IMR-90 (cell line): ENCODE results near the gene GRID1. TPM values are rescaled to one million over a fixed set of nuclear protein-coding genes. Genes with fewer than 3 reads are reported as not detected.

ENCODE experiments used
- ATAC-seq: fragments of 200-7000 bp; cut with Tn5 transposase; 2 replicates; pipeline ENCODE4 v1.9.1; 2020; ENCODE audit warnings: low read depth, mild to moderate bottlenecking, moderate library complexity
- BruUV-seq: library from RNA; stranded (reverse); fragments of 400-500 nt; replicated peaks from 2 replicates; lab custom pipeline; 2021; lab: Mats Ljungman, UMichigan
- CTCF ChIA-PET: fragments of 300-600 bp; formaldehyde crosslinking; extraction: SDS; loops from one replicate; lab custom pipeline; 2021; ENCODE audit warnings: antibody characterized with exemption; lab: Yijun Ruan, JAX
- POLR2A ChIA-PET: fragments of 300-600 bp; sonication (Branson Sonifier 250); formaldehyde crosslinking; loops from one replicate; lab custom pipeline; 2022; ENCODE audit warnings: antibody characterized with exemption; ENCODE audit not compliant: unreplicated experiment; lab: Charles Lee
- DNase-seq: peaks from one replicate; pipeline ENCODE4 v3.0.0; 2013
- H2AFZ ChIP-seq: replicated peaks from 2 replicates; pipeline ENCODE3; 2013; ENCODE audit warnings: low read length, mild to moderate bottlenecking; ENCODE audit not compliant: poor library complexity
- H2AK5ac ChIP-seq: 2 replicates; pipeline ENCODE4 v1.6.1; 2013; ENCODE audit warnings: low read depth, low read length, inconsistent platforms
- H2AK9ac ChIP-seq: replicated peaks from 2 replicates; pipeline ENCODE3; 2013; ENCODE audit warnings: mild to moderate bottlenecking, low read depth, low read length, moderate library complexity; ENCODE audit not compliant: poor library complexity
- H2BK120ac ChIP-seq: 2 replicates; pipeline ENCODE4 v1.6.1; 2013; ENCODE audit warnings: low read depth, low read length, inconsistent platforms
- H2BK15ac ChIP-seq: 3 replicates; pipeline ENCODE4 v1.6.1; 2013; ENCODE audit warnings: low read depth, low read length, inconsistent platforms
- H2BK20ac ChIP-seq: 2 replicates; pipeline ENCODE4 v1.6.1; 2013; ENCODE audit warnings: low read depth, mild to moderate bottlenecking, inconsistent platforms, low read length, moderate library complexity
- H2BK5ac ChIP-seq: 2 replicates; pipeline ENCODE4 v1.6.1; 2013; ENCODE audit warnings: mild to moderate bottlenecking, low read depth, low read length, inconsistent platforms; ENCODE audit not compliant: poor library complexity, severe bottlenecking
- H3K14ac ChIP-seq: replicated peaks from 2 replicates; pipeline ENCODE4 v1.6.1; 2013; ENCODE audit warnings: low read depth, low read length, inconsistent platforms
- H3K18ac ChIP-seq: 2 replicates; pipeline ENCODE4 v1.6.1; 2013; ENCODE audit warnings: low read depth, low read length, control low read depth
- H3K23ac ChIP-seq: 2 replicates; pipeline ENCODE4 v1.6.1; 2013; ENCODE audit warnings: low read depth, low read length, inconsistent platforms
- H3K27ac ChIP-seq: 2 replicates; pipeline ENCODE4 v1.5.1; 2013; ENCODE audit warnings: mild to moderate bottlenecking, control low read depth, low read length; ENCODE audit not compliant: insufficient read depth
- H3K27me3 ChIP-seq: 2 replicates; pipeline ENCODE4 v1.6.1; 2013; ENCODE audit warnings: low read length; ENCODE audit not compliant: control insufficient read depth, insufficient read depth
- H3K36me3 ChIP-seq: 2 replicates; pipeline ENCODE4 v1.6.1; 2013; ENCODE audit warnings: low read length, mixed read lengths; ENCODE audit not compliant: control insufficient read depth, insufficient read depth
- H3K4ac ChIP-seq: 2 replicates; pipeline ENCODE4 v1.6.1; 2013; ENCODE audit warnings: low read depth, low read length, inconsistent platforms
- H3K4me1 ChIP-seq: 2 replicates; pipeline ENCODE4 v1.6.1; 2013; ENCODE audit warnings: low read length, mixed read lengths; ENCODE audit not compliant: control insufficient read depth, insufficient read depth
- H3K4me2 ChIP-seq: 2 replicates; pipeline ENCODE4 v1.6.1; 2013; ENCODE audit warnings: low read depth, mild to moderate bottlenecking, control low read depth, low read length, moderate library complexity
- H3K4me3 ChIP-seq: 2 replicates; pipeline ENCODE4 v1.5.1; 2013; ENCODE audit warnings: low read depth, mild to moderate bottlenecking, control low read depth, low read length, moderate library complexity; ENCODE audit not compliant: insufficient read depth
- H3K56ac ChIP-seq: 2 replicates; pipeline ENCODE4 v1.6.1; 2013; ENCODE audit warnings: low read length, inconsistent platforms; ENCODE audit not compliant: insufficient read depth; ENCODE audit errors: extremely low read depth
- H3K79me1 ChIP-seq, 2 experiments: 2 replicates each; pipeline ENCODE4 v1.6.1; 2013; ENCODE audit warnings: low read length in 2 of 2, inconsistent platforms in 1 of 2, low read depth in 1 of 2
- H3K9ac ChIP-seq: 2 replicates; pipeline ENCODE4 v1.6.1; 2013; ENCODE audit warnings: low read depth, low read length, control low read depth
- H3K9me1 ChIP-seq: 2 replicates; pipeline ENCODE4 v1.6.1; 2013; ENCODE audit warnings: low read length, inconsistent platforms; ENCODE audit not compliant: insufficient read depth
- H3K9me3 ChIP-seq: 2 replicates; pipeline ENCODE4 v1.6.1; 2013; ENCODE audit warnings: low read length; ENCODE audit not compliant: control insufficient read depth, insufficient read depth
- H4K20me1 ChIP-seq: 2 replicates; pipeline ENCODE4 v1.6.1; 2013; ENCODE audit warnings: low read length, inconsistent platforms; ENCODE audit not compliant: insufficient read depth
- H4K5ac ChIP-seq: 2 replicates; pipeline ENCODE4 v1.6.1; 2013; ENCODE audit warnings: mild to moderate bottlenecking, low read depth, low read length, control low read depth
- H4K8ac ChIP-seq, 2 experiments: 2 replicates each; pipeline ENCODE4 v1.6.1; 2013; ENCODE audit warnings: low read depth in 2 of 2, low read length in 2 of 2, control low read depth in 1 of 2, inconsistent platforms in 1 of 2
- H4K91ac ChIP-seq: 2 replicates; pipeline ENCODE4 v1.6.1; 2013; ENCODE audit warnings: low read depth, low read length, inconsistent platforms; ENCODE audit not compliant: insufficient read depth
- BHLHE40 ChIP-seq: fragments of 150-350 bp; IDR thresholded peaks from 2 replicates; pipeline ENCODE4 v1.6.1; 2016; ENCODE audit warnings: mild to moderate bottlenecking, low read depth, low read length
- FOS ChIP-seq: fragments of 150-350 bp; IDR thresholded peaks from 2 replicates; pipeline ENCODE4 v1.6.1; 2016; ENCODE audit warnings: low read depth, low read length
- NFE2L2 ChIP-seq: fragments of 150-350 bp; IDR thresholded peaks from 2 replicates; pipeline ENCODE4 v1.6.1; 2016; ENCODE audit warnings: low read depth, mild to moderate bottlenecking, low read length
- RCOR1 ChIP-seq: IDR thresholded peaks from 2 replicates; pipeline ENCODE4 v1.6.1; 2012; ENCODE audit warnings: mild to moderate bottlenecking, low read length, improper control_type of control experiment; ENCODE audit not compliant: insufficient replicate concordance
- SMC3 ChIP-seq: fragments of 150-350 bp; IDR thresholded peaks from 2 replicates; pipeline ENCODE4 v1.6.1; 2016; ENCODE audit warnings: low read depth, mild to moderate bottlenecking, antibody characterized with exemption, low read length, moderate library complexity
- WGBS, 2 experiments: methylation state at CpG; one replicate each; pipeline versions ENCODE4 v1.1.5 to v1.1.7; 2013; ENCODE audit warnings: missing lambda C conversion rate in 2 of 2; ENCODE audit not compliant: insufficient read length in 1 of 2; ENCODE audit errors: extremely low coverage in 2 of 2; 5-methylcytosine and 5-hydroxymethylcytosine counted together
- dilution Hi-C: fragments of 300-500 bp; cut with HindIII; formaldehyde crosslinking; loops from one replicate; pipeline ENCODE4 v1.14.3; 2018; ENCODE audit warnings: low sequenced_read_pairs; ENCODE audit not compliant: unreplicated experiment
- in situ Hi-C: fragments of 300-500 bp; cut with MboI; formaldehyde crosslinking; loops from 3 replicates; pipeline ENCODE4 v1.14.3; 2019; ENCODE audit warnings: low sequenced_read_pairs, inconsistent platforms, mixed read lengths
- intact Hi-C: fragments of 100-400 bp; cut with micrococcal nuclease; formaldehyde crosslinking; loops from 2 replicates; pipeline ENCODE4 v1.10.0; 2022
- polyA plus RNA-seq, 3 experiments: library from polyadenylated mRNA; depleted of rRNA; stranded (reverse); fragments of >200 nt; gene quantifications; 2 replicates each; pipeline ENCODE4 v1.2.3, GENCODE V29; 2012; ENCODE audit warnings: low replicate concordance in 1 of 3
- total RNA-seq: library from RNA; depleted of rRNA; stranded (reverse); fragments of >200 nt; gene quantifications from 2 replicates; pipeline ENCODE4 v1.2.3, GENCODE V29; 2012
- TF ChIP-seq, protein P1 (sequence below): conservative IDR thresholded peaks from 2 replicates; pipeline ENCODE4 v1.5.1; 2012; ENCODE audit warnings: mild to moderate bottlenecking, low read depth, low read length, improper control_type of control experiment

The GRID1 gene
- total and polyA plus RNA-seq, 2 of the 4 experiments (the other 2 are of a cell fraction): not detected

DNA sequence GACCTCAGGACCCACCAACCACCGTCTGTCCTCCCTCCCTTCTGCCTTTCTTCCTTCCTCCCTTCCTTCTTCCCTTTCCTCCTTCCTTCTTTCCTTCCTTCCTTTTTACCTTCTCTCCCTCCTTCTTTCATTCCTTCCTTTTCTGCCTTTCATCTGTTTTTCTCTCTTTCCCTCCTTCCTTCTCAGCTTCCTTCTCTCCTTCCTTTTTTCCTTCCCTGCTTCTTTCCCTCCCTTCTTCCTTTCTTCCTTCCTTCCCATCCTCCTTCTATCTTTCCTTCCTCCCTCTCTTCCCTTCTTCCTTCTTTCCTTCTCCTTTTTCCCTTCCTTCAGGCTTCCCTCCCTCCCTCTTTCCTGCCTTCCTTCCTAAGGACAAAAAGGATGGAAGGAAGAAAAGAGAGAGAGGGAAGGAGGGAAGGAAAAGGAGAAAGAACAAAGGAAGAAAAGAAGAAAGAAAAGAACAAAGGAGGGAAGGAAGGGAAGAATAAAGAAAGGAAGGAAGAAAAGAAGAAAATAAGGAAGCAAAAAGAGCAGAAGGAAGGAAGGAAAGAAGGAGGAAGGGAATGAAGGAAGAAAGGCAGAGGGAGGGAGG is 405.0 kb downstream of the GRID1 start:
- Histone ChIP-seq H3K9ac (no peak overlapping the region), H3K4me2 (no peak overlapping the region), H4K5ac (no peak overlapping the region), H3K9me1 (no peaks in the 10 kb centered on the region), H2AFZ (no peak overlapping the region), H3K23ac (no peak overlapping the region), H3K14ac (no peak overlapping the region), H3K9me3 (peaks cover 19% of the 10 kb centered on the region), H2AK9ac (no peak overlapping the region), H2BK120ac (no peak overlapping the region), H2AK5ac (no peak overlapping the region), H4K20me1 (no peaks in the 10 kb centered on the region), H3K79me1 (no peaks in the 10 kb centered on the region), H4K8ac (no peak overlapping the region), H3K4me1 (no peaks in the 10 kb centered on the region), H3K36me3 (no peaks in the 10 kb centered on the region), H3K27me3 (no peaks in the 10 kb centered on the region), H3K56ac (no peak overlapping the region), H3K27ac (no peak overlapping the region), H2BK5ac (no peak overlapping the region), H4K91ac (no peak overlapping the region), H2BK20ac (no peak overlapping the region), H3K18ac (no peak overlapping the region), H3K4ac (no peak overlapping the region), H3K4me3 (no peak overlapping the region), H2BK15ac (no peak overlapping the region)
- DNase-seq (no peak), ATAC-seq (no peak)
- intact Hi-C loops (no loop called here), in situ Hi-C loops (no loop called here), dilution Hi-C loops (no loop called here)
- CTCF ChIA-PET: interaction anchor here (0.6 kb wide), 1 partner anchor 1358 kb away, joined by 3 read pairs; no protein-coding TSS in a partner anchor
- TF ChIP-seq RCOR1: no peak
- no peak for TF ChIP-seq SMC3
- TF ChIP-seq FOS: no peak
- TF ChIP-seq, protein P1, sequence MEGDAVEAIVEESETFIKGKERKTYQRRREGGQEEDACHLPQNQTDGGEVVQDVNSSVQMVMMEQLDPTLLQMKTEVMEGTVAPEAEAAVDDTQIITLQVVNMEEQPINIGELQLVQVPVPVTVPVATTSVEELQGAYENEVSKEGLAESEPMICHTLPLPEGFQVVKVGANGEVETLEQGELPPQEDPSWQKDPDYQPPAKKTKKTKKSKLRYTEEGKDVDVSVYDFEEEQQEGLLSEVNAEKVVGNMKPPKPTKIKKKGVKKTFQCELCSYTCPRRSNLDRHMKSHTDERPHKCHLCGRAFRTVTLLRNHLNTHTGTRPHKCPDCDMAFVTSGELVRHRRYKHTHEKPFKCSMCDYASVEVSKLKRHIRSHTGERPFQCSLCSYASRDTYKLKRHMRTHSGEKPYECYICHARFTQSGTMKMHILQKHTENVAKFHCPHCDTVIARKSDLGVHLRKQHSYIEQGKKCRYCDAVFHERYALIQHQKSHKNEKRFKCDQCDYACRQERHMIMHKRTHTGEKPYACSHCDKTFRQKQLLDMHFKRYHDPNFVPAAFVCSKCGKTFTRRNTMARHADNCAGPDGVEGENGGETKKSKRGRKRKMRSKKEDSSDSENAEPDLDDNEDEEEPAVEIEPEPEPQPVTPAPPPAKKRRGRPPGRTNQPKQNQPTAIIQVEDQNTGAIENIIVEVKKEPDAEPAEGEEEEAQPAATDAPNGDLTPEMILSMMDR: no peak
- no peak for TF ChIP-seq BHLHE40
- no peak for TF ChIP-seq NFE2L2
- WGBS, 2 experiments: 33% methylated on average over 1 of the region's 1 CpG; no CpG with 5 or more reads in 1 of the 2 experiments
- no TSS peak for BruUV-seq
- POLR2A ChIA-PET: no interaction called here
